ENCODE results near the gene MECR.

MECR gene

GRCh38 chr1:29254346-29254745, 23.6 kb upstream of the MECR start:
- no peak for FAIRE-seq

- no peak for FAIRE-seq
Observed at GRCh38 chr1:29253180-29253579, 22.4 kb upstream of the MECR start.

- FAIRE-seq: no peak
Observed at GRCh38 chr1:29251164-29252124, 20.7 kb upstream of the MECR start.

- FAIRE-seq: no peak
Observed at GRCh38 chr1:29249951-29250581, 19.3 kb upstream of the MECR start.

GRCh38 chr1:29249170-29249691, 18.5 kb upstream of the MECR start:
- FAIRE-seq: no peak

GRCh38 chr1:29248409-29248808, 17.7 kb upstream of the MECR start:
- no peak for FAIRE-seq

GRCh38 chr1:29247571-29248273, 17.0 kb upstream of the MECR start:
- no peak for FAIRE-seq

GRCh38 chr1:29247044-29247443, 16.3 kb upstream of the MECR start:
- no peak for FAIRE-seq

- no peak for FAIRE-seq
Observed at GRCh38 chr1:29245876-29246275, 15.1 kb upstream of the MECR start.

- no peak for FAIRE-seq
Observed at GRCh38 chr1:29245261-29245660, 14.5 kb upstream of the MECR start.

GRCh38 chr1:29243871-29244200, 13.1 kb upstream of the MECR start:
- no peak for FAIRE-seq

GRCh38 chr1:29243023-29243870, 12.5 kb upstream of the MECR start:
- no peak for FAIRE-seq

- no peak for FAIRE-seq
Observed at GRCh38 chr1:29240986-29241385, 10.3 kb upstream of the MECR start.

GRCh38 chr1:29240400-29240837, 9.7 kb upstream of the MECR start:
- no peak for FAIRE-seq

GRCh38 chr1:29239142-29239541, 8.4 kb upstream of the MECR start:
- FAIRE-seq: no peak

GRCh38 chr1:29238620-29239002, 7.9 kb upstream of the MECR start:
- FAIRE-seq: no peak

- no peak for FAIRE-seq
Observed at GRCh38 chr1:29237852-29238619, 7.3 kb upstream of the MECR start.

GRCh38 chr1:29237129-29237821, 6.5 kb upstream of the MECR start:
- FAIRE-seq: no peak

- no peak for FAIRE-seq
Observed at GRCh38 chr1:29236712-29237128, 6.0 kb upstream of the MECR start.

- no peak for FAIRE-seq
Observed at GRCh38 chr1:29235955-29236711, 5.4 kb upstream of the MECR start, which contains the start of gene PTPRU. Gene PTPRU (plus strand): TSS chr1:29236522. CDS start chr1:29236645, 123 bp downstream.

Data from A204.1 (cell line).